GM23338 (cell line): ENCODE data around the gene GRK3. TPM values are rescaled to one million over a fixed set of nuclear protein-coding genes. Genes with fewer than 3 reads are reported as not detected.

Experiments used
- polyA plus RNA-seq: library from polyadenylated mRNA; unstranded; fragments of >200 nt; fragmentation: Nextera tagmentation; extraction: Ambion mirVana; gene quantifications from 2 replicates; pipeline ENCODE4 v1.2.1, GENCODE V29; 2016
- small RNA-seq: library from RNA; depleted of rRNA; stranded (forward); fragments of <200 nt; gene quantifications from one replicate; pipeline ENCODE3, GENCODE V24; 2014; ENCODE audit warnings: low replicate concordance
- total RNA-seq: library from RNA; depleted of rRNA; stranded (reverse); fragments of >200 nt; shearing (Covaris generic); gene quantifications from 2 replicates; pipeline ENCODE4 v1.2.3, GENCODE V29; 2014; rRNA removed

GRK3 gene
- total and polyA plus RNA-seq, 2 experiments from 2014 or later, result 6.0 to 25.3 TPM

Small RNA genes within 50 kb of the gene (small RNA-seq; reads per million reads assigned to genes)
- gene RNA5SP494, result not detected

Other genes with a start within 250 kb of the GRK3 start
- gene MYO18B, start 177.5 kb downstream of the GRK3 start, total RNA-seq, result 0.27 and 0.45 TPM in 2 replicates
- gene MYO18B, start 177.5 kb downstream of the GRK3 start, polyA plus RNA-seq, result 0.36 and 0.82 TPM in 2 replicates